Measurements from ENCODE around the gene OTUD7B.

The OTUD7B gene

GRCh38 chr1:149986486-149987296 lies 23.8 kb downstream of the OTUD7B start:
- Histone ChIP-seq H3K9me3 (ENCODE audit: control insufficient read depth, low read length) (no peaks in the 10 kb centered on the region), H3K4me3 (ENCODE audit: insufficient read depth, low read depth, low read length, poor library complexity, severe bottlenecking) (no peak overlapping the region), H3K36me3 (ENCODE audit: control insufficient read depth, insufficient read depth, low read length) (no peaks in the 10 kb centered on the region), H3K27me3 (replicated peaks; ENCODE audit: control insufficient read depth, insufficient read depth, low read length, poor library complexity, severe bottlenecking) (no peaks in the 10 kb centered on the region), H3K4me1 (ENCODE audit: control insufficient read depth, insufficient read depth, low read length, poor library complexity, severe bottlenecking) (no peaks in the 10 kb centered on the region), H3K27ac (ENCODE audit: insufficient read depth, low read length, poor library complexity, severe bottlenecking) (no peak overlapping the region)
- DNase-seq: no peak

GRCh38 chr1:149979972-149980540 lies 30.5 kb downstream of the OTUD7B start:
- H3K4me1 ChIP-seq (ENCODE audit: control insufficient read depth, insufficient read depth, low read length, poor library complexity, severe bottlenecking): no peaks in the 10 kb centered on the region
- no peaks in the 10 kb centered on the region for H3K27me3 ChIP-seq (replicated peaks; ENCODE audit: control insufficient read depth, insufficient read depth, low read length, poor library complexity, severe bottlenecking)
- H3K9me3 ChIP-seq (ENCODE audit: control insufficient read depth, low read length): no peaks in the 10 kb centered on the region
- DNase-seq: no peak
- H3K36me3 ChIP-seq (ENCODE audit: control insufficient read depth, insufficient read depth, low read length): peaks cover 3% of the 10 kb centered on the region
- H3K4me3 ChIP-seq (ENCODE audit: insufficient read depth, low read depth, low read length, poor library complexity, severe bottlenecking): no peak overlapping the region
- H3K27ac ChIP-seq (ENCODE audit: insufficient read depth, low read length, poor library complexity, severe bottlenecking): no peak overlapping the region

GRCh38 chr1:149979245-149979971 lies 31.1 kb downstream of the OTUD7B start:
- H3K4me3 ChIP-seq (ENCODE audit: insufficient read depth, low read depth, low read length, poor library complexity, severe bottlenecking): no peak overlapping the region
- no peaks in the 10 kb centered on the region for H3K27me3 ChIP-seq (replicated peaks; ENCODE audit: control insufficient read depth, insufficient read depth, low read length, poor library complexity, severe bottlenecking)
- H3K4me1 ChIP-seq (ENCODE audit: control insufficient read depth, insufficient read depth, low read length, poor library complexity, severe bottlenecking): no peaks in the 10 kb centered on the region
- no peak for DNase-seq
- H3K27ac ChIP-seq (ENCODE audit: insufficient read depth, low read length, poor library complexity, severe bottlenecking): no peak overlapping the region
- H3K36me3 ChIP-seq (ENCODE audit: control insufficient read depth, insufficient read depth, low read length): peaks cover 3% of the 10 kb centered on the region
- H3K9me3 ChIP-seq (ENCODE audit: control insufficient read depth, low read length): no peaks in the 10 kb centered on the region

GRCh38 chr1:149978547-149979023 lies 31.9 kb downstream of the OTUD7B start:
- no peaks in the 10 kb centered on the region for H3K27me3 ChIP-seq (replicated peaks; ENCODE audit: control insufficient read depth, insufficient read depth, low read length, poor library complexity, severe bottlenecking)

GRCh38 chr1:149977345-149977744 lies 33.2 kb downstream of the OTUD7B start:
- Histone ChIP-seq H3K27me3 (replicated peaks; ENCODE audit: control insufficient read depth, insufficient read depth, low read length, poor library complexity, severe bottlenecking) (no peaks in the 10 kb centered on the region), H3K9me3 (ENCODE audit: control insufficient read depth, low read length) (no peaks in the 10 kb centered on the region), H3K36me3 (ENCODE audit: control insufficient read depth, insufficient read depth, low read length) (peaks cover 3% of the 10 kb centered on the region), H3K4me3 (ENCODE audit: insufficient read depth, low read depth, low read length, poor library complexity, severe bottlenecking) (no peak overlapping the region), H3K27ac (ENCODE audit: insufficient read depth, low read length, poor library complexity, severe bottlenecking) (no peak overlapping the region), H3K4me1 (ENCODE audit: control insufficient read depth, insufficient read depth, low read length, poor library complexity, severe bottlenecking) (no peaks in the 10 kb centered on the region)
- DNase-seq: no peak

More at GRCh38 chr1:149978547-149979023, 31.9 kb downstream of the OTUD7B start:
- Histone ChIP-seq H3K4me1 (ENCODE audit: control insufficient read depth, insufficient read depth, low read length, poor library complexity, severe bottlenecking) (no peaks in the 10 kb centered on the region), H3K4me3 (ENCODE audit: insufficient read depth, low read depth, low read length, poor library complexity, severe bottlenecking) (no peak overlapping the region), H3K36me3 (ENCODE audit: control insufficient read depth, insufficient read depth, low read length) (peaks cover 3% of the 10 kb centered on the region), H3K9me3 (ENCODE audit: control insufficient read depth, low read length) (no peaks in the 10 kb centered on the region), H3K27ac (ENCODE audit: insufficient read depth, low read length, poor library complexity, severe bottlenecking) (no peak overlapping the region)
- no peak for DNase-seq

DNA sequence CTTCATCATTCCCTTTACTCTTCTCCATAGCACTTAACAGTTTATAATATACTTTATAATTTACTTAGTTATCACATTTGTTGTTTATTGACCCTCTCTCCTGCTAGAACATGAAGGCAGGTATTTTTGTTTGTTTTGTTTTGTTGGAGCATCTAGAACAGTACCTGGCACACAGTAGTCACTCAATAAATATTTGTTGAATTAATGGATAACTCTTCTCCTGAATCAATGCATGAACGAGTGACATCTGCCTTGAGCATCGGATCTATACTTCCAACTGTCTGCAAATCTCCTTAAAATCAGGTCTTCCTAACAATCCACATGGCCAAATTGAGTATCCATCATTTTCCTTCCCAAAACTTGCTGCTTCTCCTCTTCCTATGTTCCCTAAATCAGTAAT lies 38.0 kb downstream of the OTUD7B start:
- H3K4me1 ChIP-seq (ENCODE audit: control insufficient read depth, insufficient read depth, low read length, poor library complexity, severe bottlenecking): no peaks in the 10 kb centered on the region
- H3K36me3 ChIP-seq (ENCODE audit: control insufficient read depth, insufficient read depth, low read length): peaks cover 19% of the 10 kb centered on the region

GRCh38 chr1:149967646-149968045 lies 42.9 kb downstream of the OTUD7B start:
- no peaks in the 10 kb centered on the region for H3K27me3 ChIP-seq (replicated peaks; ENCODE audit: control insufficient read depth, insufficient read depth, low read length, poor library complexity, severe bottlenecking)
- no peaks in the 10 kb centered on the region for H3K9me3 ChIP-seq (ENCODE audit: control insufficient read depth, low read length)

More for the DNA sequence above, 38.0 kb downstream of the OTUD7B start:
- Histone ChIP-seq H3K9me3 (ENCODE audit: control insufficient read depth, low read length) (no peaks in the 10 kb centered on the region), H3K27ac (ENCODE audit: insufficient read depth, low read length, poor library complexity, severe bottlenecking) (no peak overlapping the region), H3K27me3 (replicated peaks; ENCODE audit: control insufficient read depth, insufficient read depth, low read length, poor library complexity, severe bottlenecking) (no peaks in the 10 kb centered on the region), H3K4me3 (ENCODE audit: insufficient read depth, low read depth, low read length, poor library complexity, severe bottlenecking) (no peak overlapping the region)
- DNase-seq: no peak

GRCh38 chr1:149967041-149967440 lies 43.5 kb downstream of the OTUD7B start:
- H3K36me3 ChIP-seq (ENCODE audit: control insufficient read depth, insufficient read depth, low read length): peaks cover 28% of the 10 kb centered on the region
- H3K27ac ChIP-seq (ENCODE audit: insufficient read depth, low read length, poor library complexity, severe bottlenecking): no peak overlapping the region
- no peaks in the 10 kb centered on the region for H3K4me1 ChIP-seq (ENCODE audit: control insufficient read depth, insufficient read depth, low read length, poor library complexity, severe bottlenecking)
- no peak overlapping the region for H3K4me3 ChIP-seq (ENCODE audit: insufficient read depth, low read depth, low read length, poor library complexity, severe bottlenecking)
- no peaks in the 10 kb centered on the region for H3K9me3 ChIP-seq (ENCODE audit: control insufficient read depth, low read length)
- H3K27me3 ChIP-seq (replicated peaks; ENCODE audit: control insufficient read depth, insufficient read depth, low read length, poor library complexity, severe bottlenecking): no peaks in the 10 kb centered on the region
- no peak for DNase-seq

More at GRCh38 chr1:149967646-149968045, 42.9 kb downstream of the OTUD7B start:
- Histone ChIP-seq H3K4me1 (ENCODE audit: control insufficient read depth, insufficient read depth, low read length, poor library complexity, severe bottlenecking) (no peaks in the 10 kb centered on the region), H3K27ac (ENCODE audit: insufficient read depth, low read length, poor library complexity, severe bottlenecking) (no peak overlapping the region), H3K4me3 (ENCODE audit: insufficient read depth, low read depth, low read length, poor library complexity, severe bottlenecking) (no peak overlapping the region), H3K36me3 (ENCODE audit: control insufficient read depth, insufficient read depth, low read length) (peaks cover 29% of the 10 kb centered on the region)
- no peak for DNase-seq

- no peaks in the 10 kb centered on the region for H3K9me3 ChIP-seq (ENCODE audit: control insufficient read depth, low read length)
- H3K36me3 ChIP-seq (ENCODE audit: control insufficient read depth, insufficient read depth, low read length): peaks cover 22% of the 10 kb centered on the region
- no peaks in the 10 kb centered on the region for H3K27me3 ChIP-seq (replicated peaks; ENCODE audit: control insufficient read depth, insufficient read depth, low read length, poor library complexity, severe bottlenecking)
- H3K4me3 ChIP-seq (ENCODE audit: insufficient read depth, low read depth, low read length, poor library complexity, severe bottlenecking): no peak overlapping the region
- no peak overlapping the region for H3K27ac ChIP-seq (ENCODE audit: insufficient read depth, low read length, poor library complexity, severe bottlenecking)
- no peaks in the 10 kb centered on the region for H3K4me1 ChIP-seq (ENCODE audit: control insufficient read depth, insufficient read depth, low read length, poor library complexity, severe bottlenecking)
- DNase-seq: no peak
Measured at GRCh38 chr1:149966405-149966804, 44.1 kb downstream of the OTUD7B start.

- Histone ChIP-seq H3K9me3 (ENCODE audit: control insufficient read depth, low read length) (no peaks in the 10 kb centered on the region), H3K4me3 (ENCODE audit: insufficient read depth, low read depth, low read length, poor library complexity, severe bottlenecking) (no peak overlapping the region), H3K4me1 (ENCODE audit: control insufficient read depth, insufficient read depth, low read length, poor library complexity, severe bottlenecking) (no peaks in the 10 kb centered on the region), H3K27ac (ENCODE audit: insufficient read depth, low read length, poor library complexity, severe bottlenecking) (no peak overlapping the region), H3K36me3 (ENCODE audit: control insufficient read depth, insufficient read depth, low read length) (peaks cover 13% of the 10 kb centered on the region), H3K27me3 (replicated peaks; ENCODE audit: control insufficient read depth, insufficient read depth, low read length, poor library complexity, severe bottlenecking) (no peaks in the 10 kb centered on the region)
- no peak for DNase-seq
Measured at GRCh38 chr1:149965440-149965839, 45.1 kb downstream of the OTUD7B start.

Data from effector memory CD4-positive, alpha-beta T cell (primary cell).